ENCODE measurements around the gene CYTH2.

GRCh38 chr19:48481846-48482639, 12.9 kb downstream of the CYTH2 start:
- no peak for TF ChIP-seq CTCF (IDR thresholded peaks at IDR 0.05; ENCODE audit: insufficient read depth, low read length)
- TF ChIP-seq REST (IDR thresholded peaks at IDR 0.05; ENCODE audit: insufficient replicate concordance, low read depth) = no peak
